ENCODE measurements around the gene INPP1. TPM values are rescaled to one million over a fixed set of nuclear protein-coding genes. Genes with fewer than 3 reads are reported as not detected.

Gene INPP1
- total RNA-seq, 6 donors from 2014 or later: 17.6 to 37.6 (median 26.9) TPM

- TF ChIP-seq EP300 (IDR thresholded peaks at IDR 0.05) (no peak), CTCF (IDR thresholded peaks at IDR 0.05) (no peak), POLR2AphosphoS5 (IDR thresholded peaks at IDR 0.05) (no peak), POLR2A (IDR thresholded peaks at IDR 0.05) (no peak)
- no peaks in the 10 kb centered on the region for H3K27me3 ChIP-seq
- H3K4me1 ChIP-seq: peaks cover 0 to 29% (median 14%) of the 10 kb centered on the region in 4 donors
- no peak overlapping the region for H3K4me3 ChIP-seq
- H3K9me3 ChIP-seq: no peaks in the 10 kb centered on the region
- 60 to 81% methylated on average over 2 of the region's 2 CpGs for WGBS, 2 donors
- no peak for ATAC-seq (ENCODE audit: low FRiP score in 2 of 2)
- H3K27ac ChIP-seq: no peak overlapping the region
- no peaks in the 10 kb centered on the region for H3K36me3 ChIP-seq
- DNase-seq: no peak
Measured at GRCh38 chr2:190340369-190340768, 3.0 kb upstream of the INPP1 start.

- no peaks in the 10 kb centered on the region for H3K36me3 ChIP-seq
- TF ChIP-seq POLR2AphosphoS5 (IDR thresholded peaks at IDR 0.05) (no peak), CTCF (IDR thresholded peaks at IDR 0.05) (no peak), EP300 (IDR thresholded peaks at IDR 0.05) (no peak), POLR2A (IDR thresholded peaks at IDR 0.05) (no peak)
- 47 to 62% methylated on average over 4 of the region's 4 CpGs for WGBS, 2 donors
- no peaks in the 10 kb centered on the region for H3K27me3 ChIP-seq
- ATAC-seq (ENCODE audit: low FRiP score in 2 of 2) (no peak), DNase-seq (no peak)
- no peaks in the 10 kb centered on the region for H3K9me3 ChIP-seq
- peak overlapping the region in 1 of 4 donors; percentile 80 for H3K4me3 ChIP-seq
- peaks cover 0 to 25% (median 14%) of the 10 kb centered on the region in 4 donors for H3K4me1 ChIP-seq
- peak overlapping the region; percentile 90 to 97 (median 94) for H3K27ac ChIP-seq
Measured at GRCh38 chr2:190342611-190343010, 778 bp upstream of the INPP1 start.

- no peak for DNase-seq
- no peaks in the 10 kb centered on the region for H3K36me3 ChIP-seq
- ATAC-seq (ENCODE audit: low FRiP score in 2 of 2): peak in 1 of 2 donors; percentile 68
- H3K4me1 ChIP-seq: peaks cover 0 to 25% (median 14%) of the 10 kb centered on the region in 4 donors
- TF ChIP-seq EP300 (IDR thresholded peaks at IDR 0.05) (peak in 2 of 4 donors; percentile 76 to 78), POLR2A (IDR thresholded peaks at IDR 0.05) (no peak), POLR2AphosphoS5 (IDR thresholded peaks at IDR 0.05) (peak in 1 of 2 donors; percentile 74), CTCF (IDR thresholded peaks at IDR 0.05) (no peak)
- WGBS, 2 donors: 30 to 97% methylated on average over 3 to 10 of the region's 10 CpGs
- H3K9me3 ChIP-seq: no peaks in the 10 kb centered on the region
- H3K4me3 ChIP-seq: peak overlapping the region in 3 of 4 donors; percentile 78 to 87 (median 80)
- H3K27ac ChIP-seq: peak overlapping the region; percentile 90 to 97 (median 94)
- H3K27me3 ChIP-seq: no peaks in the 10 kb centered on the region
Measured at GRCh38 chr2:190343089-190343535, 277 bp upstream of the INPP1 start.

GRCh38 chr2:190344276-190344827 is 963 bp downstream of the INPP1 start:
- peak in 1 of 2 donors; percentile 76 for DNase-seq
- peak; percentile 39 to 45 for ATAC-seq (ENCODE audit: low FRiP score in 2 of 2)
- H3K4me1 ChIP-seq: peaks cover 0 to 25% (median 14%) of the 10 kb centered on the region in 4 donors

More at GRCh38 chr2:190344276-190344827, 963 bp downstream of the INPP1 start:
- Histone ChIP-seq H3K4me3 (peak overlapping the region; percentile 50 to 87 (median 79)), H3K9me3 (no peaks in the 10 kb centered on the region), H3K36me3 (no peaks in the 10 kb centered on the region), H3K27ac (peak overlapping the region; percentile 90 to 97 (median 94)), H3K27me3 (no peaks in the 10 kb centered on the region)
- no peak for TF ChIP-seq POLR2AphosphoS5 (IDR thresholded peaks at IDR 0.05)
- TF ChIP-seq EP300 (IDR thresholded peaks at IDR 0.05): no peak
- TF ChIP-seq CTCF (IDR thresholded peaks at IDR 0.05): peak in 3 of 6 experiments; percentile 15 to 51 (median 37)
- WGBS, 2 donors: 14 to 18% methylated on average over 7 of the region's 7 CpGs

Data from upper lobe of left lung (tissue), 6 donors.